Raji (cell line): ENCODE results near the gene SNX9.

Source experiments
- POLR2A ChIP-seq: IDR thresholded peaks from 2 replicates; pipeline ENCODE4 v1.6.1; 2011; ENCODE audit warnings: low read depth, low read length, control low read depth; ENCODE audit not compliant: insufficient read depth

Gene SNX9

DNA sequence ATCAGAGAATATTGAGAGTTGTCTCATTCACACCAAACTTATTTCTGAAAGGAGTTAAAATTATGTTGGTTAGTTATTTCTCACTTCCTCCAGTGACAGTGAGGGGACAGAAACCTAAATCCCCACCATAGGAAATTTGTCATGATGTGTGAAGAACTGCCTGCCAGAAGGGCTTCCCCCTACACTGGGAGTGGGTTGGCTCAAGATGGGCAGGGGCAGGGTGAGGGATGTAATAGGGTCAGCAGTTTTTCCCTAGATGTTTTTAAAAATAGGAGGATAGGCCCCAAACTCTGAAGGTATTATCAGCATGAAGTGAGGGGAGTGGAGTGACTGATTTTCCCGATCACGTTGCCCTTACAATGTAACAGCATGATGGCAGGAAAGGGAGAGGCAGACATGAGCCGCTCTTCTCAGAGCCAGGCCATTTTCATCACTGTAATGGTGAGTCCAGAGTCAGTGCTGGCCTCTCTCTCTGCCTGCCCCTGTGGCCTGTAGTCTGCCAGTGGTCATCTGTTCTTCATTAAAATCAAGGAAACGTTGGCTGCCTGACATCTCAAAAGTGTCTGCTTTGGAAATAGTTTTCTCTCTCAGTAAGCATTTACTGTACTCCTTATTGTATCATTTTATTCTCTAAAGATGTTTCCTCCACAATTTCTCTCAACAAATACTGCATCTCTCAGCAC is 98.8 kb downstream of the SNX9 start:
- TF ChIP-seq POLR2A, result no peak

DNA sequence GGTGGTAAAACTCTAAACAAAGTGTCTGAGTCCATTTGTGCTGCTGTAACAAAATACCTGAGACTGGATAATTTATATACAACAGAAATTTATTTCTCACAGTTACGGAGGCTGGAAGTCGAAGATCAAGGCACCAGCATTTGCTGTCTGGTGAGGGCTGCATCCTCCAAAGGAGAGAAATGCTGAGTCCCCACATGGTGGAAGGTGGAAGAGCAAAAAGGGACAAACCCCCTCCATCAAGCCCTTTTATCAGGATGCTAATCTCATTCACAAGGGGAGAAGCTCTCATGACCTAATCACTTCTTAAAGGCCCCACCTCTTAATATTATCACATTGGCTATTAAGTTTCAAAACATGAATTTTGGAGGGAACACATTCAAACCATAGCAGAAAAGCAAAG is 102.7 kb downstream of the SNX9 start:
- no peak for TF ChIP-seq POLR2A

DNA sequence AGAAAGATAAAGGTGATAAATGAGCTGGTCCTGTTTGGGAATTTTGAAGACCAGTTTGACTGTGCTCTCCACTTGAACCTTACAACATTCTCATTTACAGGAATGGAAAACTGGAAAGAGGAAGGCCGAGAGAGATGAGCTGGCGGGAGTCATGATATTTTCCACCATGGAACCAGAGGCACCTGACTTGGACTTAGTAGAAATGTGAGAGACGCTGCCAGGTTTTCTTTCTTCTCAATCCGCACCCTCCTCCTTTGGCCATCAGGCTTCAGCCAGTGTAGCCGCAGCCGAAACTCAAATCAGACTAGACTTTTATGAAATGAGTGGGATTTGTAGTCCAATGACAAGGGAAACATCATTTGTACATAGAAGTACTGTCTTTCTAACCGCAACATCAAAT is 104.0 kb downstream of the SNX9 start:
- no peak for TF ChIP-seq POLR2A

DNA sequence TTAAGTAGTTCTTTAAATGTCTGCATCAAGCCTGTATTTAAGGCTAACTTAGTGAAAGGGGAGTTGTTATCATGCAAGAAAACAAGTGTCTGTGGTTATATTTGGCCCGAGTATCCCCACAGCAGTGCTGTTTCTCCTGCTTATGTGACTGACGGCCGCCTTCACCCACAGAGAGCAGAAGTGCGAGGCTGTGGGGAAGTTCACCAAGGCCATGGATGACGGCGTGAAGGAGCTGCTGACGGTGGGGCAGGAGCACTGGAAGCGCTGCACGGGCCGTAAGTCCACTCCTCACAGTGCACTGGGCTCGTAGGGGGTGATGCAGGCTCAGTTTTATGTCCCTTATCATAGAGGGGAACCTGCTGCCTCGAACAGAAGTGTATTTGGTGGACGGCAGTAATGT is 105.4 kb downstream of the SNX9 start:
- TF ChIP-seq POLR2A, result no peak

DNA sequence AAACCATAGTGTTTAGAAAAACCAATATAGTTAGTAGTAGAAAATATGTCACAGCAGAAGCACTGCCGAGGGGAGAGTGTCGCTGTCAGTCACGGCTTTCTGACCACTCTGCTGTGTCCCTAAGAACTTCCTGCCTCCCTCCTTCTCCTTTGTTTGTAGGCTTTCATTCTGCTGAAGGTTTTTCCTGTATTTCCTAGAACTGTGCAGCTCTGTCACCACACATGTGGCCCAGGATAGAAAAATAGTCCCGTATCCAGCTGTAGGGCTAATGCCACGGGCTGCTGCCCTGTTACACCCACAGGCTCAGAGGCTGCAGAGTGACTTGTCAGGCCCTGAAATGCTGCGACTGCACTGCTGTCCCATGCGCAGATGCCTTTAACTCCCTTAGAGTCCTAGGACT is 106.0 kb downstream of the SNX9 start:
- TF ChIP-seq POLR2A, result no peak

DNA sequence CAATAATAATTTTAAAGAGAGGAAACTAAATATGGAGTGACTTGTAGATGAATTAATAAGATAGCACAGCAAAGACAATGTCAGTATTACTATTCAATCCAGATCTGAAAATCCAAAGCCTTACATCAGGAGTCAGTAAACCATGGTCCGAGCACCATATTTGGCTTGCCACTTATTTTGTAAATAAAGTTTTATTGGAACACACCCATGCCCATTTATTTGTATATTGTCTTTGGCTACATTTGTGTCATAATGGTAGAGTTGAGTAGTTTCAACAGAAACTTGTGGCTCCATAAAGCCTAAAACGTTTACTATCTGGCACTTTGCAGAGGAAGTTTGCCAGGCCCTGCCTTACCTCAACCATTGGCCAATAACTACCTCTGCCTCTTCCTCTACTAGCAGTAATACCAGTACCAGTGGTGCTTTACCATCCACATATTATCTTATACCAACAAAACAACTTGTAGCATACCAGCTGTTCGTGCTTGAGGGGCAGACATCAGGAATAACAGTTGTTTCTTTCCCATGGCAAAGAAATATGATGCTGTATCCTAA is 106.8 kb downstream of the SNX9 start:
- TF ChIP-seq POLR2A, result no peak

DNA sequence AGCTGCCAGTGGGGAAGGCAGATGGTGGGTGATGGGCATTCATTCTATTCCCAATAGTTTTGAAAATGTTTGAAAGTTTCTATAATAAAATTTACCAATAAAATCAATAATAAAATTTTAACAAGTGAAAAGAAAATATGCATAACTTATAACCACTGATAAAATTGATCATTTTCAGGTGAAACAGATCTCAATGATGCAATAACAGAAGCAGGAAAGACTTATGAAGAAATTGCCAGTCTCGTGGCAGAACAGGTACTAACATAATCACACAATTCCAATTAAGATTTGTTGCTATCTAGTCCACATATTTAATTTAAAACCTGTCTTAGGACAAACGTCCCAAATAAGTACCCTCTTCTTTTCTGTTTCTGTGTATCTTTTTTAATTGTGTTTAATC is 112.7 kb downstream of the SNX9 start:
- no peak for TF ChIP-seq POLR2A

DNA sequence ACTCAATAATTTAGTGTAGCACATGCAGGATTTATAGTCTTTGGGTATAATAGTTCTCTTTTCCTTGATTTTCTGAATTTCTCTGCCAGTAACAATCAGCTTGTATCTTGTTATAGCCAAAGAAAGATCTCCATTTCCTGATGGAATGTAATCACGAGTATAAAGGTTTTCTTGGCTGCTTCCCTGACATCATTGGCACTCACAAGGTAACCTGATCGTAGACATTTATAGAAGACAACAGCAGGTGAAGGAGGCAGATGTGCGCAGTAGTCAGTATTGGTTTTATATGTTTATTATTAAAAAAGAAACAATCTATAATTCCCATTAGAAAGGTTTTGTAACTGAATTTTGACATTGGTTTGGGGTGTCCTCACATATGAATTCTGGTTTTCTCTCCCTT is 114.3 kb downstream of the SNX9 start:
- TF ChIP-seq POLR2A, result no peak

DNA sequence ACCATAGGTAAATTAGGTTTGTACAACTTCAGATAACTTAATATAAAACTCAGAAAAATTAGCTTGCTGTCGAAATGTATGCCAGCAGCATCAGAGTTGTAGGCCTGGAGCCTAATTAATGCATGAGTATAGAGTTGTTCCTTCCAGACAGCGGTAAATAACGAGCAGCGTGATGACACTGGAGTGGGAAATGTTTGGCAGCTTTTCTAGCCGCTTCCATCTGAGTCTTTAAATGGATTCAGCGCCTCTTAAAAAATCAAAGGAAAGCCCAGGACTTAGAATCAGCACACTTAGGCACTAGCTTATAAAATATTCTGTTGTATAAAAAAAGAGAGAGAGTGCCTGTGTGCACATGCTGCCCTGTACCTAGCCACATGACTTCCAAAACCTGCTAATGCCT is 114.9 kb downstream of the SNX9 start:
- TF ChIP-seq POLR2A, result no peak

DNA sequence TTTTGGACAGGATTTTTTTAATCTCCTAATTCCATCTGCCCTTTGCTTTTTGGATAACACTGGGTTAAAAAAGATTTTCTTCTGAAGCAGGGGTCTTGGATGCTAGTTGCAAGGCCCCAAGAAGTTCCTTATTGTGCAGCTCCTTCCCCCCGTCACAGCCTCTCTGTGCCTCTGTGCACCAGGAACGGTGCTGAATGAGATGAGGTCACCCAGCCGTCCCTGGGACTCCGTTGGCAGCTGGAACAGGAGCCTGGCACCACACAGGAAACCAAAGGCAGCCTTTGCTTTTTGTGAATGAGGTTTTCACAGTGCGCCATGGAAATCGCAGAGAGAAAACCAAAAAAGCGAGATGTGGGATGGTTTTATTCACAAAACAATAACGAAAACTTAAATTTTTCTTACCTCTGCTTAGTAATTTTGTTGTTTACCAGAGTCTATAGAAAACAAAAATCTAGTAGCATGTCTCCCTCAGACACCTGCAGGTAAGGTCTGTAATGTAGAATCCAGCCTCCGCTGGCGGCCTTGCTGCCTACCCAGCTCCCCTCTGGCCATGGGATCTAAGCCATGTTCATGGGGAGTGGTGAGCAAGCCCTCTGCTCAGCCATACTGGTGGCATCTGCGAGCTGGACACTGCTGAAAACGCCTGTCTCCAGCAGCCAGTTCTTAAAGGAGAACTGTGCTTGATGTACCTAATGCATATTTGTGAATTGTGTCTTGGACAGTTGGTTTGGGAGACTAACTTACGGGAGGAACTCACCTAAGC is 118.2 kb downstream of the SNX9 start:
- no peak for TF ChIP-seq POLR2A

DNA sequence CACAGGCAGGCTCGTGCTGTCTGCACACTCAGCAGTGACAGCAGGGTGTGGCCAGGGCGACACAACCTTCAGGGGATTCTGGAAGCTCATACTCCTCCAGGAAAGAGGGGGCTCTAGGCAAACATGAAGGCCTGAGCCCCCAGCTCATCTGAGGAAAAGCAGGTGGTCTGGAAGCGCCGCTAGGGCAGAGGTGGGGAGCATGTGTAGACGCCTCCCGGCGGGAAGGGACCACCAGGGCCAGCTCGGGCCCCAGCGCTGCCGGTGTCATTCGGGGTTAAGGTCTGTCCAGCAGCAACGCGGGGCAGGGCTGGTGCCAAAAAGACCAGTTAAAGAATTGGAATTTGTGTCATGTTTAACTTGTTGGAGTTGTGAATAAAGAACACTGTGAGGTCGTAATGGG is 119.3 kb downstream of the SNX9 start:
- no peak for TF ChIP-seq POLR2A

DNA sequence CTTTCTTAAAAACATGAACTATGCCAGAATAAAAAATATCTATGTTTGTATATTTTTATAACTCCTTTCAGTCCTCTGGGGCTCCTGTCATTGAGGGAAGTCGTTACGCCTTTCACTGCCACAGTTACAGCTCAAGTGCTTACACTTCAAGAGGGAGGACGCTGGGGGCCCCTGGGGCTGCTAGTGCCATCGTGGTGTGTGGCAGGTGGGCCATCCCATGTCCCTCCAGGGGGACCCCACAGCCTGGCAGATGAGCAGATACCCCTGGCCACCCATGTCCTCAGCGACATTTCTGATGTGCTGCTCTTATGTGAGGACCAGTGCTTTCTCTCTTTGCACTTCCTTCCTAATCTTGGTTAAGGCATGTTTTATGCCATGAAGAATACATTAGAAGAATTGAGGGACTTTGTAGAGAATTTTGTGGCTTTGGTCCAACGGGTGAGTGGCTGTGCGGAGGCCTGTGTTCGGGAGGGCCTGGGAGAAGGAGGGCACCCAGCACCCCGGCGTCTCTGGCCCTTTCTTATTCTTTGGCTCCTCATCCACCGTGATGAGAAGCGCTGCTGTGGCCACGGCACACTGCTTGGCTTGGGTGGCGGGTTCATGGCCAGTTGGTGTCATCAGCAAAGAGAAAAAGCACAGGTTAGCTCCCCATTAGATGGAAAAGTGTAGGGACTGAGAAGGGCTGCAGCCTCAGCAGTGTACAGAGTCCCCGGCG is 120.4 kb downstream of the SNX9 start:
- TF ChIP-seq POLR2A, result no peak

DNA sequence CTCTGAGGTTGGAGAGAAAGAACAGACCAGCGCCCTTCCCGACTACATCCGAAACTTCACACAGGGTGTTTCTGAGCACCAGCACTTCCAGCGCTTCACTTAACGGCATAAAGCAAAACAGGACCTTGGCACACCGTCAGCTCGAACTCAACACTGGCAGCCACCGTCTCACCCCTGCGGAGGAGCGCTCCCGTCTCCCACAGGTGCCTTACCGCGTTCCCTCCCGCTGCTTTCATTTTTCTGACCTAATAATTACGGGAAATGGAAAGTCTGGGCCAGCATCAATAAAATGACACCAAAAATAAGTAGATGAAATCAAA is 120.9 kb downstream of the SNX9 start:
- no peak for TF ChIP-seq POLR2A

DNA sequence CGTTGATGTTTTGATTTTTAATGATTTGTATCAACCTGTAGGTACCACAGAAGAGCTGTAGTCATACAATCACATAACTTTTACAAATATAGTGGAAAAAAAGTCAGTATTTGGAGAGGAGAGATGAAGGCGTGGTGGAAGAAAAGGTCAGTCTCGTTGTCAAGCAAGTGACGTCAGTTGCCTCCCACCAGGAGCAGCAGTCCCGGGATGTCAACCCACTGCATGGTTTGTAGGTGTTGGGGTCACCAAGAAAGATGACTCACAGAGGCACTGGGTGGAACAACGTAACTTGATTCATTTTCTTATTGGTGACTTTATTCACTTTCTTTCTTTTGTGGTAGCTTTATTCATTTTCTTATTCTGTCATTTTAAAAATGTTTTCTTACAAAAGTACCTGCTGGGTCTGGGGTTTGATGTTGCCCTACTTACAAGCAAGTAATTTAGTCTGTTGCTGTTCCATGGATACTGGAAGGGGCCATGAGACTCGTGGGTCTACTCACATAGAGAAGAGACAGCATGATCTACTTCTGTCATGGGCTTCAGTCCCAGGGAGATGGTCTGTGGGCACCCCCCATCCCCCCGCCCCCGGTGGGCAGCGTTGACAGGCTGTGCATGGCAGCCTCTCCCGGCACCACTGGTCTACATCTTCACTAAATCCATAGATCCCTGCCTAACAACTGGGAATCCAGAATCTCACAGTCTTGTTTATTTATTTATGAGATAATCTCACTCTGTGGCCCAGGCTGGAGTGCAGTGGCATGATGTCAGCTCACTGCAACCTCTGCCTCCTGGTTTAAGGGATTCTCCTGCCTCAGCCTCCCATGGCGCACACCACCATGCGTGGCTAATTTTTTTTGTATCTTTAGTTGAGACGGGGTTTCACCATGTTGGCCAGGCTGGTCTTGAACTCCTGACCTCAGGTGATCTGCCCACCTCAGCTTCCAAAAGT is 122.2 kb downstream of the SNX9 start:
- TF ChIP-seq POLR2A, result no peak
